GM12865 (cell line): ENCODE data around the gene PARS2.

Experiments
- DNase-seq: peaks from one replicate; pipeline ENCODE4 v3.0.0; 2010; ENCODE audit warnings: low read depth
- H3K4me3 ChIP-seq: 2 replicates; pipeline ENCODE4 v1.5.1; 2011; ENCODE audit warnings: mild to moderate bottlenecking, low read depth, low read length, control low read depth
- TF ChIP-seq, protein P1 (sequence below): IDR thresholded peaks from 2 replicates; pipeline ENCODE4 v1.5.1; 2011; ENCODE audit warnings: low read length, control low read depth, low read depth, inconsistent platforms; ENCODE audit not compliant: insufficient read depth; ENCODE audit errors: missing control alignments

The PARS2 gene

GRCh38 chr1:54805466-54805865 lies 41.1 kb upstream of the PARS2 start:
- H3K4me3 ChIP-seq, result no peak overlapping the region
- TF ChIP-seq, protein P1, sequence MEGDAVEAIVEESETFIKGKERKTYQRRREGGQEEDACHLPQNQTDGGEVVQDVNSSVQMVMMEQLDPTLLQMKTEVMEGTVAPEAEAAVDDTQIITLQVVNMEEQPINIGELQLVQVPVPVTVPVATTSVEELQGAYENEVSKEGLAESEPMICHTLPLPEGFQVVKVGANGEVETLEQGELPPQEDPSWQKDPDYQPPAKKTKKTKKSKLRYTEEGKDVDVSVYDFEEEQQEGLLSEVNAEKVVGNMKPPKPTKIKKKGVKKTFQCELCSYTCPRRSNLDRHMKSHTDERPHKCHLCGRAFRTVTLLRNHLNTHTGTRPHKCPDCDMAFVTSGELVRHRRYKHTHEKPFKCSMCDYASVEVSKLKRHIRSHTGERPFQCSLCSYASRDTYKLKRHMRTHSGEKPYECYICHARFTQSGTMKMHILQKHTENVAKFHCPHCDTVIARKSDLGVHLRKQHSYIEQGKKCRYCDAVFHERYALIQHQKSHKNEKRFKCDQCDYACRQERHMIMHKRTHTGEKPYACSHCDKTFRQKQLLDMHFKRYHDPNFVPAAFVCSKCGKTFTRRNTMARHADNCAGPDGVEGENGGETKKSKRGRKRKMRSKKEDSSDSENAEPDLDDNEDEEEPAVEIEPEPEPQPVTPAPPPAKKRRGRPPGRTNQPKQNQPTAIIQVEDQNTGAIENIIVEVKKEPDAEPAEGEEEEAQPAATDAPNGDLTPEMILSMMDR, result no peak
- no peak for DNase-seq

DNA sequence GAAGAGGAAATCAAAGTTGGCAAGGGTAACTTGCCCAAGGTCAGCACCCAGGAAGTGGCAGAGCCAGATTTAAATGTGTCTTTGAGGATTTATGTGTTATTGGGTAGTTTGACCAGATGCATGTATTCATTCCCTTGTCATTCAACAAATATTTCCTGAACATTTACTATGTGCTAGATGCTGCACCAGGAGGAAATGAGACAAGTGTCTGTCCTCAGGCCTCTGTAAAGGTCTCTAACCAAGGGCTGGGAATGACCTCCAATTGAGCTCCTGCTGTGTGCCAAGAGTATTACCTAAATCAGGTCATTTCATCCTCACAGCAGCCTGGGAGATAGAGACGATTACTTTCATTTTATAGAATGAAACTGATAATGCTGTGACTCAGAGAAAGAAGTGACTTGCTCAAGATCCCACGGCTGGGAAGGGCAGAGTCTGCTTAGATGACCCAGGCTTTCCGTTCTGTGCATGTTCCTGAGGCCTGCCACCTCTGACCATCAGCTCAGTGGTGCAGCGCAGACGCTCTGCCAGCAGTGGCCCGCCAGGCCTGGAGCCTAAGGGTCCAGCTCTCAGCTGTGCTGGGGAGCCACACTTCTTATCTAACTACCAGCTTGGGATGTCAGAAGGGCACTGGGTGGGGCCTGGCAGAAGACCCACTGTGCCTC lies 40.3 kb upstream of the PARS2 start:
- DNase-seq, result peak; percentile 55
- H3K4me3 ChIP-seq, result no peak overlapping the region
- TF ChIP-seq, protein P1, result no peak

DNA sequence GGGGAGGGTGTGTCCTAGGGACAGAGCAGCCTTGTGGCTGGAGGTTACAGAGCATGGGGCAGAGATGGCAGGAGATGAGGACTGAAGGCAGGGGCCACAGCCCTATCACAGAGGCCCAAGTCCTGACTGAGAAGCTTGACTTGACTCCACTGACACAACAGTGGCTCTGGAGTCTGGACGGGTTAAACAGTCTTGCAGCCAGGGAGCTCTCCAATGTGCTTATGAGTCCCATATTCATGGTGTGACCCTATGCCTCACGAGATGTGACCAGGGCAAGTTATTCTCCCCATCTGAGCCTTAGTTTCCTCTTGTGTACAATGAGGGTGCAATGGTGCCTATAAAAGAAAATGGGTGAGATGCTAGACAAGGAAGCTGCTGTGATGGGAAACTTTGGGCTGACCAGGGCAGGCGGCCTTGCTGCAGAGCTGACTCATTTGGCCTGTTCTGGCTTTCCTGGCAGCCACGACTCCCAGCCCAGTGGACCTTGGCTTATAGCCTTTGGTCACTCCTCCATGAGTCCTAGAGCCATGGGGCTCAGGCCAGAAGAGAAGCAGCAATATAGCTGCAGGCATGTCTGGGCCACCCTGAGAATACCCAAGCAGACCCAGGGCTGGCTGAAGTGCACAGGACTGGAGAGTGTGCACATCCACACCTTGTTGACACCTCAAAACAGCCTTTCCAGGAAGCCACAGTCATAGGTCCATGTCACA lies 39.6 kb upstream of the PARS2 start:
- peak; percentile 26 for DNase-seq
- TF ChIP-seq, protein P1, result no peak
- no peak overlapping the region for H3K4me3 ChIP-seq

DNA sequence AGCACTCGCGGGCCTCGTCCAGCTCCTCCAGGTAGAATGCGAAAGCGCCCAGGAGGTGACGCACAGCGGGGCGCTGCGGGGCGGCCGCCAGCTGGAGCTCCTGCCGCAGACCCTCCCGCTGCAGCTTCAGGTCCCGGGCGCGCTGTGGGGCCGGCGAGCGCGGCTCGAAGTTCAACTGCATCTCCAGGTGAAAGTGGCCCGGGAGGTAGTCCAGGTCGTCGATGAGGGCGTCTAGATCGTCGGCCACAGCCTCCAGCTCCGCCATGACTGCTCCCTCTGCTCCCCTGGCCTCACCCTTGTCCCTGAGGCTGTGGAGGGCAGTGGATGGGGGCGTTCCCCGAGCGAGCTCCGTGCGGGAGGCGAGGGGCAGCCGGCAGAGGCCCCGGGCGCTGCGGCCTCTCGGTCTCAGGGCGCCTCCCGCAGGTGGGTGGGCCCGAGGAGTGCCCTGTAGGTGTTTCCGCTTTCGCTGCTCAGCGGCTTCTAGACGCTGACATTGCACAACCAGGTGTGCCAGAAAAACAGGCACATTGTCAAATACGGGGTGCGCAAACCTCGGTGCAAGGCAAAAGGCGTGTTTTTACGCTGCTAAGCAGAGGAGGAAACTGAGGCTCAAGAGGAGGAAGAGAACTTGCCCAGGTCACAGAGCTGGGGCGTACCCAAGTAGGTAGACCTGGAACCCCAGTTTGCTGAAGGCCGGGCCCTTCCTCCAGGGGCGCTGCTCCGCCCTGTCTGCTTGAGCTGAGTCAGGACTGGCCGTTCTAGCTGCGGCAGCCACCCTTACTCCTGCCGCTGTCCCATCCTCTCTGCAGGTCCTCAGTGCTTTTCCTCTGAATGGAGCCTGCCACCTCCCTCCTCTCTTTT lies 36.8 kb upstream of the PARS2 start, which contains the start of gene TTC22:
Gene TTC22, minus strand, starts transcription at position 425 of the 861 bp plus-strand sequence. Its CDS starts 160 bp downstream, at position 265.
- TF ChIP-seq, protein P1, result peak; percentile 81
- H3K4me3 ChIP-seq, result peak within 1 kb of the TSS; percentile 55
- DNase-seq, result peak; percentile 77

- DNase-seq, result no peak
- TF ChIP-seq, protein P1, result no peak
- H3K4me3 ChIP-seq, result peak overlapping the region; percentile 55
These were observed 35.9 kb upstream of the PARS2 start for GRCh38 chr1:54800041-54800898.
